Aorta (tissue), 5 donors: Measurements from ENCODE around the gene PSMD7. TPM values are rescaled to one million over a fixed set of nuclear protein-coding genes. Genes with fewer than 3 reads are reported as not detected.

Experiments used
- ATAC-seq: fragments of 200-7000 bp; cut with Tn5 transposase; one replicate; pipeline ENCODE4 v1.9.1; 2022; ENCODE audit warnings: moderate library complexity; ENCODE audit not compliant: low FRiP score
- DNase-seq, 2 donors: peaks; one replicate each; pipeline ENCODE4 v3.0.0-alpha.2; 2020
- H3K27ac ChIP-seq, 2 donors: one replicate each; pipeline ENCODE4 v1.5.1; 2013; ENCODE audit warnings: low read length in 2 of 2, mild to moderate bottlenecking in 2 of 2, moderate library complexity in 2 of 2, control low read depth in 1 of 2, inconsistent platforms in 1 of 2, low read depth in 1 of 2
- H3K27me3 ChIP-seq, 2 donors: one replicate each; pipeline ENCODE4 v1.6.1; 2013; ENCODE audit warnings: control low read depth in 1 of 2, low read length in 1 of 2, mild to moderate bottlenecking in 1 of 2, moderate library complexity in 1 of 2; ENCODE audit not compliant: insufficient read depth in 2 of 2, control insufficient read depth in 1 of 2
- H3K36me3 ChIP-seq, 2 donors: one replicate each; pipeline ENCODE4 v1.6.1; 2013; ENCODE audit warnings: control low read depth in 1 of 2, low read length in 1 of 2, mild to moderate bottlenecking in 1 of 2; ENCODE audit not compliant: insufficient read depth in 2 of 2, control insufficient read depth in 1 of 2
- H3K4me1 ChIP-seq, 2 donors: one replicate each; pipeline ENCODE4 v1.6.1; 2013; ENCODE audit warnings: low read length in 2 of 2, control low read depth in 1 of 2, mild to moderate bottlenecking in 1 of 2, moderate library complexity in 1 of 2; ENCODE audit not compliant: insufficient read depth in 2 of 2, control insufficient read depth in 1 of 2
- H3K4me3 ChIP-seq, 2 donors: one replicate each; pipeline ENCODE4 v1.5.1; 2013; ENCODE audit warnings: low read length in 2 of 2, control low read depth in 1 of 2, mild to moderate bottlenecking in 1 of 2
- H3K9me3 ChIP-seq: one replicate; pipeline ENCODE4 v1.6.1; 2013; ENCODE audit warnings: mild to moderate bottlenecking, low read length; ENCODE audit not compliant: control insufficient read depth
- WGBS, 2 donors: extraction: QIAGEN DNeasy Blood & Tissue Kit; methylation state at CpG; one replicate each; pipeline ENCODE4 v1.1.7; 2013; 5-methylcytosine and 5-hydroxymethylcytosine counted together
- intact Hi-C, 2 donors: fragments of 100-400 bp; cut with DNase I; formaldehyde crosslinking; loops; one replicate each; pipeline versions ENCODE4 v1.14.2 to v1.15.0; 2022
- polyA plus RNA-seq, 2 donors: library from polyadenylated mRNA; stranded (reverse); fragments of 200-250 nt; gene quantifications; one replicate each; pipeline ENCODE4 v1.2.3, GENCODE V29; 2013
- total RNA-seq, 2 donors: library from RNA; stranded (reverse); fragmentation: NEBNext Ultra II Directional; extraction: Animal tissue kit (Norgen Biotek cat#: 25700); gene quantifications; one replicate each; pipeline ENCODE4 v1.2.1, GENCODE V29; 2021
- donor health status: healthy with polysubstance abuse.
- donor health status: Bipolar disorder and iron deficiency.
- donor health status: DM: no; HTN: no; CAD: no.
- donor health status: DM: no; HTN: no; CAD: no.
- donor health status: DM: yes; HTN: yes; CAD: no.

PSMD7 gene
- total and polyA plus RNA-seq, 4 donors, result 58.8 to 83.1 (median 70.6) TPM

DNA sequence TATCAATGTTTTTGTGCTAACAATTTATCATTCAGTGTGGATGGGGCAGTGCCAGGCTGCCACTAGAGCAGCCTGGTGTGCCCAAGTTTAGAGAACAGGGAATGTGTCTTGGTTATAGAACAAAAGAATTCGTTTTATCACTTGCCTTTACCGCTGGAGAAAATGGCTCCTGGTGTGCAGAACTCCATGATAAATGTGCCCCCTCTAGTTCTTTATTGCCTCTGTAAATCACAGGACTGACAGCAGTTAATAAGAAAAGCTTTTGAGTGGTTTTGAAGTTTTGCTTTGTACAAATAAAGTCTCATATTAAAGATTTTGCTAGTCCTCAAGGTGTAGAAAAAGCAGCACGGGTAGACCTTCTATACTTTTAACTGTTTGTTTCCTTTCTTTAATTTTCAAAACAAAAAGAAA, 28.2 kb upstream of the PSMD7 start:
- Histone ChIP-seq H3K4me3 (no peak overlapping the region), H3K9me3 (no peaks in the 10 kb centered on the region), H3K4me1 (no peaks in the 10 kb centered on the region), H3K27me3 (no peaks in the 10 kb centered on the region), H3K36me3 (no peaks in the 10 kb centered on the region), H3K27ac (no peak overlapping the region)
- DNase-seq (no peak), ATAC-seq (no peak)
- intact Hi-C loops, result no loop called here
- 7 to 10% methylated on average over 3 of the region's 3 CpGs for WGBS, 2 donors

DNA sequence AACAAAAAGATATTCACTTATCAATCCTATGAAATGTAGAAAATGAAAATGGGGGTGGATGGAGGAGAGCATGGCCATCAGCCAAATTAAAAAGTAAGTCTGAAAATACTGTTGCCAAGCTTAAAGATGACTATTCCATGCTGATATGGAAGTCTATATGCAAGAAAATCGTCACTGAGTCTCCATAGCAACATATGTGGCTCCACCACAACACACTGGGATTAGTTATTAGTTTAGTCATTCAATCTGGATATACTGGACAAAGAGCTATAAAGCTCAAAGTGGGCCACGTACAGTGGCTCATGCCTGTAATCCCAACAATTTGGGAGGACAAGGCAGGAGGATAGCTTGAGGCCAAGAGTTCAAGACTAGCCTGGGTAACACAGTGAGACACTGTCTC, 24.7 kb upstream of the PSMD7 start:
- ATAC-seq, result no peak
- intact Hi-C loops, result loop anchor here in 1 of 2 donors (10.0 kb wide), 1 partner anchor 207 kb away; no protein-coding TSS in a partner anchor

DNA sequence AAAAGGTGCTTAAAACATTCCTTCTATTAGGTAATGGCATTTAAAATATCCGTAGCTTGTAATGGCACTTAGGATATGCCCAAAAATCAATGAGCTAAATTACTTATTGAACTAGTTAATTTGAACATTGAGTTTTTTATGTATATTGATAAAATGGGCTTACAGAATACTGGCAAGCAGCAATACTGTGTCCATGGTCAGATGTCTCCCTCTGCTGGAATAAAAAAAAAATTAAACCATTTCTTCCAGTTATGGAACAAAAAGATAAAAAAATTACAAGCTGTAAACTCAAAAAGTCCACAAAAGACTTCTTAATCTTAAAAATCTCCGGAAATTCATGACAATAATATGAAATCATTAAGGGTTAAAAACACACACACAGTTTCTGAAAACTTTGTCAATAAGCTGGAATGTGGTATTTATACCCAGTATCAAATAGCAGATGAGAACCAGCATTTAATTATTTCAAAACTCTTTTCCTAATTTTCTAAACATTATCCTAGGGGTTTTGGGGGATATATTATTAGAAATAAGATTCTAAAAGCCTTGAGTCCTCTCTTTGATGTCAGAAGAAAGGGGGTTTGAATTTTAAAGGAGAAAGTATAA, 21.5 kb upstream of the PSMD7 start:
- Histone ChIP-seq H3K36me3 (no peaks in the 10 kb centered on the region), H3K27me3 (no peaks in the 10 kb centered on the region), H3K27ac (no peak overlapping the region), H3K4me1 (no peaks in the 10 kb centered on the region), H3K9me3 (peaks cover 2% of the 10 kb centered on the region), H3K4me3 (no peak overlapping the region)
- intact Hi-C loops, result loop anchor here in 1 of 2 donors (10.0 kb wide), 1 partner anchor 210 kb away; no protein-coding TSS in a partner anchor
- DNase-seq (no peak), ATAC-seq (no peak)
- 35 to 43% methylated on average over 2 of the region's 2 CpGs for WGBS, 2 donors

More for the DNA sequence above, 24.7 kb upstream of the PSMD7 start:
- no peak for DNase-seq
- Histone ChIP-seq H3K4me1 (no peaks in the 10 kb centered on the region), H3K4me3 (no peak overlapping the region), H3K27me3 (no peaks in the 10 kb centered on the region), H3K27ac (no peak overlapping the region), H3K36me3 (no peaks in the 10 kb centered on the region), H3K9me3 (no peaks in the 10 kb centered on the region)
- 56 to 59% methylated on average over 2 of the region's 2 CpGs for WGBS, 2 donors

DNA sequence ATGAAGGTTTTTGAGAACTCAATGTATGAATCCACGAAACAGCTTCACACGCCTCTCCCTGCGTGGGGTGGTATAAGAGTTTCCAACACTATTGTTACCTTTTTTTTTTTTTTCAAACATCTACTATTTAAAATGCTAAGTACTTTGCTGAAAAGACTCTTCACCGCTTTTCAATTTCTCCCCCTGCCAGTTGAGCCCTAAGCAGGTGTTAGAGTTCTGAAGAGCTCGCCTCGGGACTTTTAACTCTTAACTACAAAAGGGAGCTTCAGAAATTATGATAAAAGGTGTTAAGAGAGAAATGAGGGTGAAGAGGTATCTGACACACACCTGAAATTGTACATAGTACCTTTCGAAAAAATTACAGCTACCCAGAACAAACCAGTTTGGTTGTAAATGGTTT, 20.9 kb upstream of the PSMD7 start:
- Histone ChIP-seq H3K4me3 (no peak overlapping the region), H3K27me3 (no peaks in the 10 kb centered on the region), H3K4me1 (no peaks in the 10 kb centered on the region), H3K36me3 (no peaks in the 10 kb centered on the region), H3K27ac (no peak overlapping the region), H3K9me3 (peaks cover 2% of the 10 kb centered on the region)
- 38 to 40% methylated on average over 7 of the region's 7 CpGs for WGBS, 2 donors
- ATAC-seq (no peak), DNase-seq (no peak)
- intact Hi-C loops, result loop anchor here in 1 of 2 donors (10.0 kb wide), 1 partner anchor 211 kb away; no protein-coding TSS in a partner anchor

DNA sequence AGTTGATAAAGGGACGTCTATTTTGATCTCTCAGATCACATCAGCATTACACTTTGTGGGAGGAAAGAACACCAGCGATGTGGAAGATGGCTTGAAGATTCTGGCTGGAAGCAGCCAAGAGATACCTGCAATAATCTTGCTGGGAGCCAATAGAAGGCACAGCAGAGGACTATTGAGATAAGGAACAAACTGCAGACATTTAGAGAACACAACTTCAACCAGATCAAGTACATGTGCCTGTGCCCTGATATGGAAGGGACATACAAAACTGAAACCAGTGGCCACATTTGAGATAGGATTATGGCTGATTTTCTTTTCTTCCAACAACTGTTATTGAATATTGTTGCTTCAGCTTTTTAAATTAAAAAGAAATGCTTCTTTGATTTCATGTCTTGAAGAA, 18.6 kb upstream of the PSMD7 start:
- WGBS, 2 donors, result 67 to 78% methylated on average over 2 of the region's 2 CpGs
- no peaks in the 10 kb centered on the region for H3K27me3 ChIP-seq
- intact Hi-C loops, result loop anchor here in 1 of 2 donors (10.0 kb wide), 1 partner anchor 213 kb away; no protein-coding TSS in a partner anchor
- DNase-seq (no peak), ATAC-seq (no peak)
- no peaks in the 10 kb centered on the region for H3K4me1 ChIP-seq
- H3K36me3 ChIP-seq, result no peaks in the 10 kb centered on the region
- H3K9me3 ChIP-seq, result peaks cover 2% of the 10 kb centered on the region
- H3K4me3 ChIP-seq, result no peak overlapping the region
- no peak overlapping the region for H3K27ac ChIP-seq

DNA sequence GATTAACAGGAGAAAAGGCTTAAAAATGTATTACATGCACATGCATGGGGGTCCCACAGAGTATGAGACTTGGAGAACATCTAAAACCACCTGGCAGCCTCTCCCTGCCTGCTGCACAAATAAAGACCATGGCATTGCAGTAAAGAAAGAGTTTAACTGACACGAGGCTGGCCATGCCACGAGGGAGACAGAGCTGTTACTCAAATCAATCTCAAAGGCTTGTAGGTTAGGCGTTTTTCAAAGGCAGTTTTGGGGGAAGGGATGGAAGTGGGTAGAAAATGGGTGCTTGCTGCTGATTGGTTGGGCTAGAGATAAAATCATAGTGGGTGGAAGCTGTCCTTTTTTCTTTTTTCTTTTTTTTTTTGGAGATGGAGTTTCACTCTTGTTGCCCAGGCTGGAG, 17.3 kb upstream of the PSMD7 start:
- 68% methylated on average over 3 of the region's 3 CpGs for WGBS, 2 donors
- intact Hi-C loops, result loop anchor here in 1 of 2 donors (10.0 kb wide), 1 partner anchor 214 kb away; no protein-coding TSS in a partner anchor

DNA sequence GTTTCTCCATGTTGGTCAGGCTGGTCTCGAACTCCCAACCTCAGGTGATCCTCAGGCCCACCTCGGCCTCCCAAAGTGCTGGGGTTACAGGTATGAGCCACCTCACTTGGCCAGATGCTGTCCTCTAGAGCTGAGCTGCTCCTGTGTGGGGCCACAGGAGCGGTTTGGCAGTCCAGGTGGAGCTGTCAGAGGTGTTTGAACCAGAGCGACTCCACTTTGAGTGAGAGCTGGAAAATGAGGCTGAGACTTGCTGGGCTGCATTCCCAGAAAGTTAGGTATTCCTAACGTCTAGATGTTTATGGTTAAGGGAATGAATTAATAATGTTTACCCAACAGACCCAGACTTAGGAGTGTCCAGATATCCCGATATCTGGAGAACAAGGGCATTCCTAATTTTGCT, 16.8 kb upstream of the PSMD7 start:
- Histone ChIP-seq H3K27me3 (no peaks in the 10 kb centered on the region), H3K4me3 (no peak overlapping the region), H3K36me3 (no peaks in the 10 kb centered on the region), H3K4me1 (no peaks in the 10 kb centered on the region), H3K9me3 (peaks cover 2% of the 10 kb centered on the region), H3K27ac (no peak overlapping the region)
- 68 to 71% methylated on average over 6 of the region's 6 CpGs for WGBS, 2 donors
- DNase-seq (no peak), ATAC-seq (no peak)
- intact Hi-C loops, result loop anchor here in 1 of 2 donors (10.0 kb wide), 1 partner anchor 215 kb away; no protein-coding TSS in a partner anchor

More for the DNA sequence above, 17.3 kb upstream of the PSMD7 start:
- H3K4me3 ChIP-seq, result no peak overlapping the region
- H3K36me3 ChIP-seq, result no peaks in the 10 kb centered on the region
- H3K9me3 ChIP-seq, result peaks cover 2% of the 10 kb centered on the region
- H3K27ac ChIP-seq, result no peak overlapping the region
- ATAC-seq (no peak), DNase-seq (no peak)
- H3K27me3 ChIP-seq, result no peaks in the 10 kb centered on the region
- no peaks in the 10 kb centered on the region for H3K4me1 ChIP-seq

DNA sequence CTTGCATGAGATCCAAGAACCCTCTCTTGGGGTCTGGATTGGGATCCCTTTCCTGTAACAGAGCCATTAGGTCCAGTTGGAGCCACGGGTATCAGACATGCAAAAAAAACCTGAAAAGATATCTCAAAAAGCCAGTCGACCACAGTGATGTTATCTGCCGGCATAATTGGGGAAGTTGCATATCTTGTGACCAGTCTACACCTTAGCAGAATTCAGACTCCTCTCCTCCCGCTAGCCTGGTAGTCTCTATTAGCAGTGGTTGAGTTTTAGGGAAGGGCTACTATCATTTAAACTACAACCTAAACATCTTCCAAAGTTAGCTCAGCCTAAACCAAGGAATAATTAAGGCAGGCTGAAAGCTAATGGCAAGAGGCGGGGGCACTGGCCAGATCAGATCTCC, 16.2 kb upstream of the PSMD7 start:
- no peak overlapping the region for H3K4me3 ChIP-seq
- no peak for DNase-seq
- H3K9me3 ChIP-seq, result peaks cover 2% of the 10 kb centered on the region
- intact Hi-C loops, result no loop called here
- no peak for ATAC-seq
- H3K27me3 ChIP-seq, result no peaks in the 10 kb centered on the region
- no peaks in the 10 kb centered on the region for H3K4me1 ChIP-seq
- no peaks in the 10 kb centered on the region for H3K36me3 ChIP-seq
- no peak overlapping the region for H3K27ac ChIP-seq
- 79 to 86% methylated on average over 5 of the region's 5 CpGs for WGBS, 2 donors

DNA sequence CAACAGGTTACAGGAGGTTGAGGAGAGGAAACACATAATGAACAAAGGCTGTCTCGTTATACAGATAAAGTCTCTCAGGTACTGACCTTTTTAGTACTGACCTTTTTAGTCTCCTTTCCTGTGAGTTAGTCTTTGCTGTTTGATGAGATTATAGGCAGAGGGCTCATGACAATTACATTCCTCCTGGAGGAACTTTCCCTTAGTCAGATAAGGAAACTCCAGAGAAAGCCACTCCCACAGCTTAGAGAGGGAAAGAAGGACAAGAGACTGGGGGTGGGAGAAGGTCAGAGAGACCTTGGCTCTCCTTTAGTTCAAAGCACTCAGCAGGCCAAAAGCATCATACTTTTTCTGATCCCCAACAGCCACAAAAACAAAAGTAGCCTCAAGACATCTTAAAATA, 15.3 kb upstream of the PSMD7 start:
- ATAC-seq (no peak), DNase-seq (no peak)
- H3K27me3 ChIP-seq, result no peaks in the 10 kb centered on the region
- 82% methylated on average over 1 of the region's 1 CpG for WGBS, 2 donors
- no peaks in the 10 kb centered on the region for H3K36me3 ChIP-seq
- no peak overlapping the region for H3K4me3 ChIP-seq
- H3K27ac ChIP-seq, result no peak overlapping the region
- intact Hi-C loops, result no loop called here
- peaks cover 2% of the 10 kb centered on the region for H3K9me3 ChIP-seq
- no peaks in the 10 kb centered on the region for H3K4me1 ChIP-seq
